ENCODE results near the gene CFAP251. TPM values are rescaled to one million over a fixed set of nuclear protein-coding genes. Genes with fewer than 3 reads are reported as not detected.
A peak's percentile ranks its signal among the peaks of the same experiment; 100 is the strongest.

Gene CFAP251
- total RNA-seq, 1 donor from 2014 or later, result 0.92 TPM

DNA sequence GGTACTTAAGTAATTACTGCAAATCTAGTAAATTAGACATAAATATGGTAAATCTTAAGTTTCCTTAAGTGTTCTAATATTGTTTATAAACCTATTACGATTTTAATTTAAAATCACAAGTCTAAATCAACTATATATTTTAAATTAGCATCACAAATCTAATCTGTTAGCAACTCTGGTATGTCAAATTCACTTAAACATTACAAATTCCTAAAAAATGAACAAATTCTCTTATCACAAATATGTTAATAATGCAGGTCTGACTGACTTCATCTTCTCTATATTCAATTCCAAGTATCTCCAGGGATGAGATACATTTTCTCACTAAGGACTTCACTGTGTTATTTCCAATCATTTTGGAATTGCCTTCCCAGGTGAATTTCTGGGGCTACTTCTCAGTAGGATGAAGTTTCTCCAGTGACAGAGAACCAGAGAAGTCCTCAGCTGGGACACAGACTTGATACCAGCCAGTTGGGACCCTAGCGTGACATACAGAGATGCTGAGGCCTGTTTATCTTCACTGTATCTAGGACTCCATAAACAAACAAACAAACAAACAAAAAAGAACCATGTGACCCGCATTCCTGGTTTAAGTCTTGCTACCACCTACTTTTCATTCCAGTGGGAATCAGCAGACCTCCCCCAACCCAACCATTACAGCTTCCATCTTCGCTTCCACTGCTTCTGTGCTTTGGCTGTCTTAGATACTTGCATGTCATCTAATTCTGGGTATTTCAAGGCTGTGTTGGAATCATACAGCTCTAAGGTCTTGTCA, 21.8 kb downstream of the CFAP251 start:
- Mint-ChIP-seq H3K4me1 (no peaks in the 10 kb centered on the region), H3K27me3 (ENCODE audit: insufficient read depth, low read depth) (peaks cover 2% of the 10 kb centered on the region), H3K27ac (no peak overlapping the region), H3K36me3 (peaks cover 16% of the 10 kb centered on the region), H3K9me3 (peaks cover 4% of the 10 kb centered on the region), H3K4me3 (no peak overlapping the region)
- DNase-seq (ENCODE audit: low spot score), result no peak
- Histone ChIP-seq H3K4me2 (no peak overlapping the region), H3K4me3 (no peak overlapping the region), H3K9me3 (ENCODE audit: low read depth) (no peaks in the 10 kb centered on the region), H3K79me2 (ENCODE audit: low read depth) (no peaks in the 10 kb centered on the region), H3K9ac (no peak overlapping the region), H3K27ac (no peak overlapping the region), H3K4me1 (no peaks in the 10 kb centered on the region), H3K27me3 (no peaks in the 10 kb centered on the region), H4K20me1 (ENCODE audit: low read depth) (no peaks in the 10 kb centered on the region), H3F3A (ENCODE audit: low read depth) (no peaks in the 10 kb centered on the region), H2AFZ (replicated peaks) (peak overlapping the region; percentile 44), H3K36me3 (no peaks in the 10 kb centered on the region)
- no peak for TF ChIP-seq EZH2 (IDR thresholded peaks at IDR 0.05)
- TF ChIP-seq CTCF (IDR thresholded peaks at IDR 0.05), result no peak
- no peak for TF ChIP-seq EZH2phosphoT487 (IDR thresholded peaks at IDR 0.05)

GRCh38 chr12:121942145-121942718, 23.8 kb downstream of the CFAP251 start:
- no peak overlapping the region for H2AFZ ChIP-seq (replicated peaks)
- H3K79me2 ChIP-seq (ENCODE audit: low read depth), result no peaks in the 10 kb centered on the region
- peaks cover 15% of the 10 kb centered on the region for H3K36me3 Mint-ChIP-seq
- H3K27me3 ChIP-seq, result no peaks in the 10 kb centered on the region
- H3K27ac ChIP-seq, result no peak overlapping the region
- no peaks in the 10 kb centered on the region for H3K36me3 ChIP-seq
- H3K9me3 Mint-ChIP-seq, result peaks cover 10% of the 10 kb centered on the region
- H3K9me3 ChIP-seq (ENCODE audit: low read depth), result peaks cover 5% of the 10 kb centered on the region
- H3K9ac ChIP-seq, result no peak overlapping the region
- H3K27ac Mint-ChIP-seq, result no peak overlapping the region
- no peaks in the 10 kb centered on the region for H4K20me1 ChIP-seq (ENCODE audit: low read depth)
- no peak overlapping the region for H3K4me2 ChIP-seq
- TF ChIP-seq CTCF (IDR thresholded peaks at IDR 0.05) (no peak), EZH2 (IDR thresholded peaks at IDR 0.05) (no peak), EZH2phosphoT487 (IDR thresholded peaks at IDR 0.05) (no peak)
- H3K4me1 ChIP-seq, result no peaks in the 10 kb centered on the region
- H3F3A ChIP-seq (ENCODE audit: low read depth), result no peaks in the 10 kb centered on the region
- no peak overlapping the region for H3K4me3 ChIP-seq
- H3K4me1 Mint-ChIP-seq, result no peaks in the 10 kb centered on the region
- H3K4me3 Mint-ChIP-seq, result no peak overlapping the region
- DNase-seq (ENCODE audit: low spot score), result no peak
- H3K27me3 Mint-ChIP-seq (ENCODE audit: insufficient read depth, low read depth), result peaks cover 2% of the 10 kb centered on the region

DNA sequence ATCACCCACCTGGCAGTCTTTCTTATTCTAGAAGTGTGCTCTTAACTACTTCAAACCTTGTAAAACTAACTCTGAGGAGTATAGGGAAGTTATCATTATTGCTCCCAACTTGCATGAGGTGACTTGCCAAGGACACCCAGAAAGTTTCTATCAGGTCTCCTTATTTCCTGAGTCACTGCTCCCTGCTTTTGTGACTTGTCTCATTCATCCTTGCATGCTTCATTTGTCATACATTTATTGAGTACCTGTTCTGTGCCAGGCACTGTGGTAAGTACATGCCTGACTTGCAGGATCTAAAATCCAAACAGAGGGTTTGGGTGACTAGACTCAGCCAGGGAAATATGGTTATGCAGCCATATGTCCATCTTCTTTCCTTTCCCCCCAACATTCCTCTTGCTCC, 25.5 kb downstream of the CFAP251 start:
- Histone ChIP-seq H3K9ac (no peak overlapping the region), H3K9me3 (ENCODE audit: low read depth) (peaks cover 5% of the 10 kb centered on the region), H3F3A (ENCODE audit: low read depth) (no peaks in the 10 kb centered on the region), H3K27me3 (no peaks in the 10 kb centered on the region), H4K20me1 (ENCODE audit: low read depth) (no peaks in the 10 kb centered on the region), H3K36me3 (no peaks in the 10 kb centered on the region), H3K27ac (no peak overlapping the region), H3K79me2 (ENCODE audit: low read depth) (no peaks in the 10 kb centered on the region), H3K4me1 (no peaks in the 10 kb centered on the region), H2AFZ (replicated peaks) (no peak overlapping the region), H3K4me2 (no peak overlapping the region), H3K4me3 (no peak overlapping the region)
- Mint-ChIP-seq H3K4me1 (no peaks in the 10 kb centered on the region), H3K4me3 (no peak overlapping the region), H3K27me3 (ENCODE audit: insufficient read depth, low read depth) (peaks cover 2% of the 10 kb centered on the region), H3K36me3 (peaks cover 9% of the 10 kb centered on the region), H3K27ac (no peak overlapping the region), H3K9me3 (peaks cover 13% of the 10 kb centered on the region)
- no peak for DNase-seq (ENCODE audit: low spot score)
- no peak for TF ChIP-seq EZH2 (IDR thresholded peaks at IDR 0.05)
- TF ChIP-seq CTCF (IDR thresholded peaks at IDR 0.05), result no peak
